Sigmoid colon (tissue), 4 donors: ENCODE measurements around the gene TPCN2.

Source experiments
- CTCF ChIP-seq, 4 experiments: fragments of 450-650 bp in 3 of 4; fragments of 200-600 bp in 1 of 4; IDR thresholded peaks; one replicate each; pipeline ENCODE4 v1.5.1; 2016 to 2019; ENCODE audit warnings: antibody characterized with exemption in 4 of 4, mild to moderate bottlenecking in 3 of 4, moderate library complexity in 2 of 4
- POLR2A ChIP-seq, 2 donors: fragments of 450-650 bp; IDR thresholded peaks; one replicate each; pipeline ENCODE4 v1.6.1; 2016; ENCODE audit warnings: antibody characterized with exemption in 2 of 2, mild to moderate bottlenecking in 2 of 2, moderate library complexity in 2 of 2
- POLR2AphosphoS5 ChIP-seq, 4 donors: sonication (generic); formaldehyde crosslinking; IDR thresholded peaks; one replicate each; pipeline ENCODE4 v1.6.1; 2017; ENCODE audit warnings: antibody characterized with exemption in 4 of 4

- TF ChIP-seq CTCF (IDR thresholded peaks at IDR 0.05) (no peak), POLR2A (IDR thresholded peaks at IDR 0.05) (no peak), POLR2AphosphoS5 (IDR thresholded peaks at IDR 0.05) (no peak)
Observed at GRCh38 chr11:69014898-69015549, 33.7 kb upstream of the TPCN2 start.
